HEK293 (cell line): ENCODE data around the gene TAS1R3.

ENCODE experiments used
- GLI2 ChIP-seq: fragments of 450-650 bp; formaldehyde crosslinking; IDR thresholded peaks from 2 replicates; pipeline ENCODE4; 2017; ENCODE audit warnings: missing biosample characterization, missing genetic modification characterization, low read depth, borderline replicate concordance
- GLI4 ChIP-seq: fragments of 450-650 bp; formaldehyde crosslinking; IDR thresholded peaks from 2 replicates; pipeline ENCODE4 v1.5.1; 2016; ENCODE audit warnings: missing biosample characterization, missing genetic modification characterization
- GLIS1 ChIP-seq: fragments of 450-650 bp; formaldehyde crosslinking; IDR thresholded peaks from 2 replicates; pipeline ENCODE4 v1.5.1; 2016; ENCODE audit warnings: missing biosample characterization, missing genetic modification characterization
- GLIS2 ChIP-seq: fragments of 450-650 bp; formaldehyde crosslinking; IDR thresholded peaks from 2 replicates; pipeline ENCODE4 v1.5.1; 2016; ENCODE audit warnings: missing biosample characterization, missing genetic modification characterization
- OSR2 ChIP-seq: fragments of 450-650 bp; formaldehyde crosslinking; IDR thresholded peaks from 2 replicates; pipeline ENCODE4 v1.5.1; 2016; ENCODE audit warnings: missing biosample characterization, missing genetic modification characterization
- PATZ1 ChIP-seq: fragments of 450-650 bp; formaldehyde crosslinking; IDR thresholded peaks from 2 replicates; pipeline ENCODE4 v1.5.1; 2016; ENCODE audit warnings: missing biosample characterization, missing genetic modification characterization
- SP7 ChIP-seq: fragments of 450-650 bp; formaldehyde crosslinking; IDR thresholded peaks from 2 replicates; pipeline ENCODE4 v1.5.1; 2016; ENCODE audit warnings: missing biosample characterization, missing genetic modification characterization
- TCF7L2 ChIP-seq: IDR thresholded peaks from 2 replicates; pipeline ENCODE4 v1.6.1; 2011; ENCODE audit warnings: low read depth, mild to moderate bottlenecking, inconsistent platforms, low read length, moderate library complexity, borderline replicate concordance
- TRIM28 ChIP-seq: IDR thresholded peaks from 2 replicates; pipeline ENCODE4 v1.6.1; 2011; ENCODE audit warnings: low read length, control low read depth, borderline replicate concordance
- ZFP3 ChIP-seq: fragments of 450-650 bp; formaldehyde crosslinking; IDR thresholded peaks from 2 replicates; pipeline ENCODE4 v1.5.1; 2016; ENCODE audit warnings: low read depth, missing biosample characterization, missing genetic modification characterization
- ZNF169 ChIP-seq: fragments of 450-650 bp; formaldehyde crosslinking; IDR thresholded peaks from 2 replicates; pipeline ENCODE4 v1.5.1; 2016; ENCODE audit warnings: missing biosample characterization, missing genetic modification characterization
- ZNF175 ChIP-seq: fragments of 450-650 bp; formaldehyde crosslinking; IDR thresholded peaks from 2 replicates; pipeline ENCODE4 v1.5.1; 2016; ENCODE audit warnings: missing biosample characterization, missing genetic modification characterization
- ZNF211 ChIP-seq: fragments of 450-650 bp; formaldehyde crosslinking; IDR thresholded peaks from 2 replicates; pipeline ENCODE4 v1.5.1; 2016; ENCODE audit warnings: low read depth, missing biosample characterization, missing genetic modification characterization
- ZNF24 ChIP-seq: fragments of 450-650 bp; formaldehyde crosslinking; IDR thresholded peaks from 2 replicates; pipeline ENCODE4 v1.5.1; 2016; ENCODE audit warnings: missing biosample characterization, missing genetic modification characterization
- ZNF274 ChIP-seq, 2 experiments: fragments of 200-500 bp in 1 of 2; fragments of 450-650 bp in 1 of 2; sonication (Bioruptor generic) in 1 of 2; formaldehyde crosslinking in 1 of 2; IDR thresholded peaks; 2 replicates each; pipeline versions ENCODE4 v1.5.1 to v1.6.1; 2014 to 2016; ENCODE audit warnings: borderline replicate concordance in 1 of 2, inconsistent platforms in 1 of 2, low read length in 1 of 2, missing biosample characterization in 1 of 2, missing genetic modification characterization in 1 of 2
- ZNF37A ChIP-seq: fragments of 450-650 bp; IDR thresholded peaks from 2 replicates; pipeline ENCODE4 v1.5.1; 2018; ENCODE audit warnings: missing biosample characterization, missing genetic modification characterization
- ZNF544 ChIP-seq: fragments of 450-650 bp; formaldehyde crosslinking; IDR thresholded peaks from 2 replicates; pipeline ENCODE4 v1.5.0; 2017; ENCODE audit warnings: missing biosample characterization, missing genetic modification characterization
- ZNF548 ChIP-seq: fragments of 450-650 bp; formaldehyde crosslinking; IDR thresholded peaks from 2 replicates; pipeline ENCODE4 v1.5.1; 2016; ENCODE audit warnings: missing biosample characterization, missing genetic modification characterization
- ZNF600 ChIP-seq: fragments of 450-650 bp; formaldehyde crosslinking; IDR thresholded peaks from 2 replicates; pipeline ENCODE4 v1.5.1; 2016; ENCODE audit warnings: missing biosample characterization, missing genetic modification characterization
- ZNF837 ChIP-seq: fragments of 450-650 bp; formaldehyde crosslinking; IDR thresholded peaks from 2 replicates; pipeline ENCODE4 v1.5.1; 2016; ENCODE audit warnings: missing biosample characterization, missing genetic modification characterization
- TF ChIP-seq, protein P1 (sequence below): fragments of 450-650 bp; formaldehyde crosslinking; IDR thresholded peaks from 2 replicates; pipeline ENCODE4 v1.5.1; 2016; ENCODE audit warnings: missing biosample characterization, missing genetic modification characterization
- TF ChIP-seq, protein P2 (sequence below): fragments of 450-650 bp; formaldehyde crosslinking; IDR thresholded peaks from 2 replicates; pipeline ENCODE4 v1.5.1; 2016; ENCODE audit warnings: missing biosample characterization, missing genetic modification characterization
- TF ChIP-seq, protein P3 (sequence below): fragments of 450-650 bp; formaldehyde crosslinking; IDR thresholded peaks from 2 replicates; pipeline ENCODE4 v1.5.1; 2016; ENCODE audit warnings: missing biosample characterization, missing genetic modification characterization

The TAS1R3 gene

GRCh38 chr1:1284221-1285101 lies 46.6 kb upstream of the TAS1R3 start (continued):
- TF ChIP-seq, protein P1, sequence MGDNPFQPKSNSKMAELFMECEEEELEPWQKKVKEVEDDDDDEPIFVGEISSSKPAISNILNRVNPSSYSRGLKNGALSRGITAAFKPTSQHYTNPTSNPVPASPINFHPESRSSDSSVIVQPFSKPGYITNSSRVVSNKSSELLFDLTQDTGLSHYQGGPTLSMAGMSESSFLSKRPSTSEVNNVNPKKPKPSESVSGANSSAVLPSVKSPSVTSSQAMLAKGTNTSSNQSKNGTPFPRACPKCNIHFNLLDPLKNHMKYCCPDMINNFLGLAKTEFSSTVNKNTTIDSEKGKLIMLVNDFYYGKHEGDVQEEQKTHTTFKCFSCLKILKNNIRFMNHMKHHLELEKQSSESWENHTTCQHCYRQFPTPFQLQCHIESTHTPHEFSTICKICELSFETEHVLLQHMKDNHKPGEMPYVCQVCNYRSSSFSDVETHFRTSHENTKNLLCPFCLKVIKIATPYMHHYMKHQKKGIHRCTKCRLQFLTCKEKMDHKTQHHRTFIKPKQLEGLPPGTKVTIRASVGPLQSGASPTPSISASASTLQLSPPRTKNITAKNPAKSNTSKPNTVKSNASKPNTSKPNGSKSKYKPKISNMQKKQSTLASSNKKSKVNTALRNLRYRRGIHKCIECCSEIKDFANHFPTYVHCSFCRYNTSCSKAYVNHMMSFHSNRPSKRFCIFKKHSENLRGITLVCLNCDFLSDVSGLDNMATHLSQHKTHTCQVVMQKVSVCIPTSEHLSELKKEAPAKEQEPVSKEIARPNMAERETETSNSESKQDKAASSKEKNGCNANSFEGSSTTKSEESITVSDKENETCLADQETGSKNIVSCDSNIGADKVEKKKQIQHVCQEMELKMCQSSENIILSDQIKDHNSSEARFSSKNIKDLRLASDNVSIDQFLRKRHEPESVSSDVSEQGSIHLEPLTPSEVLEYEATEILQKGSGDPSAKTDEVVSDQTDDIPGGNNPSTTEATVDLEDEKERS (tag by site-specific recombination), result no peak
- TF ChIP-seq, protein P2, sequence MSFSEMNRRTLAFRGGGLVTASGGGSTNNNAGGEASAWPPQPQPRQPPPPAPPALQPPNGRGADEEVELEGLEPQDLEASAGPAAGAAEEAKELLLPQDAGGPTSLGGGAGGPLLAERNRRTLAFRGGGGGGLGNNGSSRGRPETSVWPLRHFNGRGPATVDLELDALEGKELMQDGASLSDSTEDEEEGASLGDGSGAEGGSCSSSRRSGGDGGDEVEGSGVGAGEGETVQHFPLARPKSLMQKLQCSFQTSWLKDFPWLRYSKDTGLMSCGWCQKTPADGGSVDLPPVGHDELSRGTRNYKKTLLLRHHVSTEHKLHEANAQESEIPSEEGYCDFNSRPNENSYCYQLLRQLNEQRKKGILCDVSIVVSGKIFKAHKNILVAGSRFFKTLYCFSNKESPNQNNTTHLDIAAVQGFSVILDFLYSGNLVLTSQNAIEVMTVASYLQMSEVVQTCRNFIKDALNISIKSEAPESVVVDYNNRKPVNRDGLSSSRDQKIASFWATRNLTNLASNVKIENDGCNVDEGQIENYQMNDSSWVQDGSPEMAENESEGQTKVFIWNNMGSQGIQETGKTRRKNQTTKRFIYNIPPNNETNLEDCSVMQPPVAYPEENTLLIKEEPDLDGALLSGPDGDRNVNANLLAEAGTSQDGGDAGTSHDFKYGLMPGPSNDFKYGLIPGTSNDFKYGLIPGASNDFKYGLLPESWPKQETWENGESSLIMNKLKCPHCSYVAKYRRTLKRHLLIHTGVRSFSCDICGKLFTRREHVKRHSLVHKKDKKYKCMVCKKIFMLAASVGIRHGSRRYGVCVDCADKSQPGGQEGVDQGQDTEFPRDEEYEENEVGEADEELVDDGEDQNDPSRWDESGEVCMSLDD (tag by site-specific recombination), result no peak
- TF ChIP-seq ZNF548 (tag by site-specific recombination) (no peak), ZNF544 (tag by site-specific recombination) (no peak), GLIS1 (tag by site-specific recombination) (0 out of 2 replicates have a peak, but pooled peaks have one; percentile 16), ZNF600 (0 out of 2 replicates have a peak, but pooled peaks have one; percentile 31), SP7 (no peak), GLI2 (tag by site-specific recombination) (no peak), TCF7L2 (no peak), ZNF274 (IDR thresholded peaks at IDR 0.05; ENCODE audit: low read length) (no peak), ZNF274 (tag by site-specific recombination; IDR thresholded peaks at IDR 0.05; ENCODE audit: borderline replicate concordance) (no peak), ZNF24 (tag by site-specific recombination) (no peak), ZNF175 (no peak), OSR2 (tag by site-specific recombination) (no peak), PATZ1 (peak; percentile 44; the same call in 1 of the 2 replicates), GLIS2 (tag by site-specific recombination) (peak; percentile 37; the same call in 1 of the 2 replicates), ZNF37A (tag by site-specific recombination) (no peak), ZNF211 (tag by site-specific recombination) (no peak), ZNF169 (tag by site-specific recombination) (no peak), ZNF837 (no peak), ZFP3 (tag by site-specific recombination) (no peak), GLI4 (tag by site-specific recombination) (no peak), TRIM28 (no peak)
- TF ChIP-seq, protein P3, sequence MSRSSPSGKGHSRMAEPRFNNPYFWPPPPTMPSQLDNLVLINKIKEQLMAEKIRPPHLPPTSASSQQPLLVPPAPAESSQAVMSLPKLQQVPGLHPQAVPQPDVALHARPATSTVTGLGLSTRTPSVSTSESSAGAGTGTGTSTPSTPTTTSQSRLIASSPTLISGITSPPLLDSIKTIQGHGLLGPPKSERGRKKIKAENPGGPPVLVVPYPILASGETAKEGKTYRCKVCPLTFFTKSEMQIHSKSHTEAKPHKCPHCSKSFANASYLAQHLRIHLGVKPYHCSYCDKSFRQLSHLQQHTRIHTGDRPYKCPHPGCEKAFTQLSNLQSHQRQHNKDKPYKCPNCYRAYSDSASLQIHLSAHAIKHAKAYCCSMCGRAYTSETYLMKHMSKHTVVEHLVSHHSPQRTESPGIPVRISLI, result no peak
- TF ChIP-seq, all 188 proteins: peak for 4
